ENCODE results near the gene RNF217.

DNA sequence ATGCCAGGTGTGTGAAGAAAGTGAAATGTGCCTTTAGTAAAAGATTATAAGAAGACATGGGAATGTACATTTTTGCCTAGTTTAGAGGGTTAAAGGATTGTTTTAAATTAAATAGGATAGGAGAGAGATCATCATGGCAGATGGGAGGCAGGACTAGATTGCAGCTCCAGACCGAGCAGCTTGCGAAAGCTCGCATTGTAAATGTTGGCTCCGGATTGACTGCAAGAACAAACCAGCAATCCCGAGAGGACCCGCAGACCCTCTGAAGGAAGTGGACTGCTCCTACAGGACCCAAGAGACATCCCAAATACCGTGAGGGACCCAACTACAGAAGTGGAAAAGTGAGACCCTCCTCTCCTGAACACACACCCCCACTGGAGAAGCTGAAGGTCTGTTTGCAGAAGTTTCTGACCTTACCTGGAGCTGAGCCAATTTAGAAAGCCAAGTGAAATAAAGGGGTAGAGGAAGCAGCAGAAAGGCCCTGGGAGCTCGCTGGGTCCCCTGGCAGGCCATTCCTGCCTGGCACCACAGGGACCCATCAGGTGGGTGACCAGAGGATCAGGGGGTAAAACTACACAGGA is 161.3 kb downstream of the RNF217 start:
- TF ChIP-seq ZNF781 (CRISPR knock-in tag; IDR thresholded peaks at IDR 0.05; ENCODE audit: borderline replicate concordance, not compliant biosample characterization) (no peak), ZNF761 (CRISPR knock-in tag; conservative IDR thresholded peaks at IDR 0.05) (no peak), SMAD1 (CRISPR knock-in tag; IDR thresholded peaks at IDR 0.05; ENCODE audit: borderline replicate concordance, low read depth) (no peak), POLR2A (IDR thresholded peaks at IDR 0.05; ENCODE audit: insufficient read depth in 1 of 2, low read depth in 2 of 2, low read length in 2 of 2) (no peak), GTF2F1 (IDR thresholded peaks at IDR 0.05; ENCODE audit: low read length) (no peak)
- TF ChIP-seq, protein P1, sequence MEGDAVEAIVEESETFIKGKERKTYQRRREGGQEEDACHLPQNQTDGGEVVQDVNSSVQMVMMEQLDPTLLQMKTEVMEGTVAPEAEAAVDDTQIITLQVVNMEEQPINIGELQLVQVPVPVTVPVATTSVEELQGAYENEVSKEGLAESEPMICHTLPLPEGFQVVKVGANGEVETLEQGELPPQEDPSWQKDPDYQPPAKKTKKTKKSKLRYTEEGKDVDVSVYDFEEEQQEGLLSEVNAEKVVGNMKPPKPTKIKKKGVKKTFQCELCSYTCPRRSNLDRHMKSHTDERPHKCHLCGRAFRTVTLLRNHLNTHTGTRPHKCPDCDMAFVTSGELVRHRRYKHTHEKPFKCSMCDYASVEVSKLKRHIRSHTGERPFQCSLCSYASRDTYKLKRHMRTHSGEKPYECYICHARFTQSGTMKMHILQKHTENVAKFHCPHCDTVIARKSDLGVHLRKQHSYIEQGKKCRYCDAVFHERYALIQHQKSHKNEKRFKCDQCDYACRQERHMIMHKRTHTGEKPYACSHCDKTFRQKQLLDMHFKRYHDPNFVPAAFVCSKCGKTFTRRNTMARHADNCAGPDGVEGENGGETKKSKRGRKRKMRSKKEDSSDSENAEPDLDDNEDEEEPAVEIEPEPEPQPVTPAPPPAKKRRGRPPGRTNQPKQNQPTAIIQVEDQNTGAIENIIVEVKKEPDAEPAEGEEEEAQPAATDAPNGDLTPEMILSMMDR (CRISPR knock-in tag; IDR thresholded peaks at IDR 0.05): no peak

Measured in HepG2 (cell line).